ENCODE results near the gene DAZL.

DAZL gene

DNA sequence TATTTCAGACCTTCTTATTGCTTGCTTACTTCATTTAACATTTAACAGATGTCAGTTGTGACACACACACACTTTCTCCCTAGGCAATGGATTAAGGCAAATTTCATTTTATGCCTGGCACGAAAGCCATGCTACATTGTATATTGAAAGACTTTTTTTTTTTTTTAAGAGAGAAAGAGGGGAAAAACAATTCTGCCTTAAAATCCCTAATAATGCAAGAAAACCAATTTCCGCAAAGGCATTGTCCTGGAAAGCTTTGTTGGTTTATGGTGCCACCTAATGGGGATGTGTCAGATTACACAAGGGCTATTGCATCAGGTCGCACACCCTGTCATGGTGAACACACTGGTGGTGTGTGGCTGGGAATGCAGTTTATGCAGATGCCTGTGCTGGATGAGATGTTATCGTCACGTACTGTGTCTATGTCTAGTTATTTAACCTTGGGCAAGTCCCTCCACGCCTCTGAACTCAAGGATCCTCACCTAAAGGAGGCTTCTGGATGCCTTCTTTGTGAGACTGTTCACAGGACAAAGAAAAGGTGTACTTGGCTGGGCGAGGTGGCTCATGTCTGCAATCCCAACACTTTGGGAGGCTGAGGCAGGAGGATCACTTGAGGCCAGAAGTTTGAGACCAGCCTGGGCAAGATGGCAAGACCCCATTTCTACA lies 54.4 kb downstream of the DAZL start:
- Histone ChIP-seq H3F3A (ENCODE audit: insufficient read depth, low read length) (no peaks in the 10 kb centered on the region), H3K4me2 (ENCODE audit: low read depth, low read length) (no peak overlapping the region), H3K79me2 (ENCODE audit: low read length) (no peaks in the 10 kb centered on the region), H3K4me3 (ENCODE audit: low read length) (no peak overlapping the region), H2AFZ (ENCODE audit: low read length) (peak overlapping the region; percentile 77), H4K20me1 (ENCODE audit: insufficient read depth, low read length) (no peaks in the 10 kb centered on the region), H3K27me3 (replicated peaks; ENCODE audit: insufficient read depth, low read length) (no peaks in the 10 kb centered on the region), H3K9me2 (replicated peaks; ENCODE audit: insufficient read depth, low read length) (no peaks in the 10 kb centered on the region), H3K9me3 (replicated peaks; ENCODE audit: insufficient read depth, low read length) (no peaks in the 10 kb centered on the region), H3K4me1 (ENCODE audit: low read length) (no peaks in the 10 kb centered on the region), H3K36me3 (replicated peaks; ENCODE audit: insufficient read depth, low read length) (no peaks in the 10 kb centered on the region), H3K9ac (ENCODE audit: low read length) (no peak overlapping the region), H3K27ac (ENCODE audit: low read length) (no peak overlapping the region)
- DNase-seq: peak; percentile 69
- TF ChIP-seq EZH2phosphoT487 (IDR thresholded peaks at IDR 0.05; ENCODE audit: low read length): no peak
- TF ChIP-seq, protein P1, sequence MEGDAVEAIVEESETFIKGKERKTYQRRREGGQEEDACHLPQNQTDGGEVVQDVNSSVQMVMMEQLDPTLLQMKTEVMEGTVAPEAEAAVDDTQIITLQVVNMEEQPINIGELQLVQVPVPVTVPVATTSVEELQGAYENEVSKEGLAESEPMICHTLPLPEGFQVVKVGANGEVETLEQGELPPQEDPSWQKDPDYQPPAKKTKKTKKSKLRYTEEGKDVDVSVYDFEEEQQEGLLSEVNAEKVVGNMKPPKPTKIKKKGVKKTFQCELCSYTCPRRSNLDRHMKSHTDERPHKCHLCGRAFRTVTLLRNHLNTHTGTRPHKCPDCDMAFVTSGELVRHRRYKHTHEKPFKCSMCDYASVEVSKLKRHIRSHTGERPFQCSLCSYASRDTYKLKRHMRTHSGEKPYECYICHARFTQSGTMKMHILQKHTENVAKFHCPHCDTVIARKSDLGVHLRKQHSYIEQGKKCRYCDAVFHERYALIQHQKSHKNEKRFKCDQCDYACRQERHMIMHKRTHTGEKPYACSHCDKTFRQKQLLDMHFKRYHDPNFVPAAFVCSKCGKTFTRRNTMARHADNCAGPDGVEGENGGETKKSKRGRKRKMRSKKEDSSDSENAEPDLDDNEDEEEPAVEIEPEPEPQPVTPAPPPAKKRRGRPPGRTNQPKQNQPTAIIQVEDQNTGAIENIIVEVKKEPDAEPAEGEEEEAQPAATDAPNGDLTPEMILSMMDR (IDR thresholded peaks at IDR 0.05; ENCODE audit: low read length): peak; percentile 84

DNA sequence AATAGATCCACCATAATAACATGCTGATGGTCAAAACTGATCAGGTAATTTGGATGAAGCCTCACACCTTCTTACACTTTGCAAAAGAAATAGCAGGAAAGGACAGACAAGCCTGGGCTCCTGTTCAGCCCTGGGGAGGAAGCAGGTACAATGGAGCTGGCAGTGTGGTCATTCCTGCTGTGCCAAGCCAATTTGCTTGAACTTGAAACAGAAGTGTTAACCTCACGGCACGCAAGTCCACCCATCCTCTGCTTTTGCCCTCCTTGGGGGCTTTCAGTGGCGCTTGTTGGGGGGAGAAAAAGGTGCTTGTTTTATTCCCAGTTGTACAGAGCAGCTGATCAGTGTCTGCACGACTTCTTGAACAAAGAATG lies 54.9 kb downstream of the DAZL start:
- Histone ChIP-seq H3K9me3 (replicated peaks; ENCODE audit: insufficient read depth, low read length) (no peaks in the 10 kb centered on the region), H3K4me2 (ENCODE audit: low read depth, low read length) (no peak overlapping the region), H3K36me3 (replicated peaks; ENCODE audit: insufficient read depth, low read length) (no peaks in the 10 kb centered on the region), H2AFZ (ENCODE audit: low read length) (no peak overlapping the region), H3K4me3 (ENCODE audit: low read length) (no peak overlapping the region), H3F3A (ENCODE audit: insufficient read depth, low read length) (no peaks in the 10 kb centered on the region), H3K27me3 (replicated peaks; ENCODE audit: insufficient read depth, low read length) (no peaks in the 10 kb centered on the region), H3K79me2 (ENCODE audit: low read length) (no peaks in the 10 kb centered on the region), H3K9me2 (replicated peaks; ENCODE audit: insufficient read depth, low read length) (no peaks in the 10 kb centered on the region), H3K9ac (ENCODE audit: low read length) (no peak overlapping the region), H3K27ac (ENCODE audit: low read length) (no peak overlapping the region), H4K20me1 (ENCODE audit: insufficient read depth, low read length) (no peaks in the 10 kb centered on the region), H3K4me1 (ENCODE audit: low read length) (no peaks in the 10 kb centered on the region)
- DNase-seq: no peak
- TF ChIP-seq EZH2phosphoT487 (IDR thresholded peaks at IDR 0.05; ENCODE audit: low read length) (no peak), EZH2 (optimal IDR thresholded peaks at IDR 0.05; ENCODE audit: low read depth, low read length) (no peak)
- TF ChIP-seq, protein P1 (IDR thresholded peaks at IDR 0.05; ENCODE audit: low read length): no peak

DNA sequence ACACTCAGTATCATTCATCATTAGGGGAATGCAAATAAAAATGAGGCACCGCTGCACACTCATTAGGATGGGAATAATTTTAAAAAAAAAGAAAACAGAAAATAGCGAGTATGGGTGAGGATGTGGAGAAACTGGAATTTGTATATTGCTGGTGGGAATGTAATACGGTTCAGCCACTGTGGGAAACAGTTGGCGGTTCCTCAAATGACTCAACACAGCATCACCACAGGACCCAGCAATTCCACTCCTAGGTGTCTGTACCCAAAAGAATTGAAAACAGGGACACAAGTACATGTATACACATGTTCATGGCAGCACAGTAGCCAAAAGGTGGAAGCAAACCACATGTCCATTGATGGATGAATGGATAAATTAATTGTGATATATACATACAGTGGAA lies 56.5 kb downstream of the DAZL start:
- Histone ChIP-seq H3K4me1 (ENCODE audit: low read length) (no peaks in the 10 kb centered on the region), H3K4me3 (ENCODE audit: low read length) (no peak overlapping the region), H3F3A (ENCODE audit: insufficient read depth, low read length) (no peaks in the 10 kb centered on the region), H4K20me1 (ENCODE audit: insufficient read depth, low read length) (no peaks in the 10 kb centered on the region), H3K9me3 (replicated peaks; ENCODE audit: insufficient read depth, low read length) (no peaks in the 10 kb centered on the region), H3K36me3 (replicated peaks; ENCODE audit: insufficient read depth, low read length) (no peaks in the 10 kb centered on the region), H3K27ac (ENCODE audit: low read length) (no peak overlapping the region), H3K79me2 (ENCODE audit: low read length) (no peaks in the 10 kb centered on the region), H3K4me2 (ENCODE audit: low read depth, low read length) (no peak overlapping the region), H3K9ac (ENCODE audit: low read length) (no peak overlapping the region), H2AFZ (ENCODE audit: low read length) (no peak overlapping the region), H3K27me3 (replicated peaks; ENCODE audit: insufficient read depth, low read length) (no peaks in the 10 kb centered on the region), H3K9me2 (replicated peaks; ENCODE audit: insufficient read depth, low read length) (no peaks in the 10 kb centered on the region)
- DNase-seq: no peak
- TF ChIP-seq, protein P1 (IDR thresholded peaks at IDR 0.05; ENCODE audit: low read length): no peak
- TF ChIP-seq EZH2phosphoT487 (IDR thresholded peaks at IDR 0.05; ENCODE audit: low read length): no peak
- TF ChIP-seq EZH2 (optimal IDR thresholded peaks at IDR 0.05; ENCODE audit: low read depth, low read length): no peak
